Upper lobe of left lung (tissue), 6 donors: ENCODE results near the gene KIAA0825. TPM values are rescaled to one million over a fixed set of nuclear protein-coding genes. Genes with fewer than 3 reads are reported as not detected.

Experiments used
- ATAC-seq, 2 donors: fragments of 200-7000 bp; cut with Tn5 transposase; one replicate each; pipeline ENCODE4 v1.9.1; 2022; ENCODE audit warnings: mild to moderate bottlenecking in 2 of 2, moderate library complexity in 2 of 2; ENCODE audit not compliant: low FRiP score in 2 of 2
- DNase-seq, 2 donors: peaks; one replicate each; pipeline ENCODE4 v3.0.0-alpha.2; 2019 to 2020
- H3K27ac ChIP-seq, 4 donors: fragments of 200-600 bp; sonication (generic); one replicate each; pipeline ENCODE4 v1.5.1; 2016 to 2019
- H3K27me3 ChIP-seq, 4 donors: fragments of 200-600 bp; sonication (generic); one replicate each; pipeline ENCODE4 v1.5.1; 2017 to 2019
- H3K36me3 ChIP-seq, 4 donors: fragments of 200-600 bp; sonication (generic); one replicate each; pipeline ENCODE4 v1.5.1; 2016 to 2019
- H3K4me1 ChIP-seq, 4 donors: fragments of 200-600 bp; sonication (generic); one replicate each; pipeline ENCODE4 v1.5.1; 2018 to 2019
- H3K4me3 ChIP-seq, 4 donors: fragments of 200-600 bp; sonication (generic); one replicate each; pipeline ENCODE4 v1.5.1; 2017 to 2019; ENCODE audit warnings: mild to moderate bottlenecking in 2 of 4, moderate library complexity in 1 of 4
- H3K9me3 ChIP-seq, 4 donors: fragments of 200-600 bp; sonication (generic); one replicate each; pipeline ENCODE4 v1.5.1; 2018 to 2019
- EP300 ChIP-seq, 4 donors: sonication (generic); formaldehyde crosslinking; IDR thresholded peaks; one replicate each; pipeline ENCODE4 v1.5.1; 2017; ENCODE audit warnings: antibody characterized with exemption in 4 of 4, control low read depth in 2 of 4
- POLR2A ChIP-seq, 4 donors: fragments of 450-650 bp; IDR thresholded peaks; one replicate each; pipeline ENCODE4 v1.5.1; 2016 to 2017; ENCODE audit warnings: antibody characterized with exemption in 4 of 4, mild to moderate bottlenecking in 2 of 4
- POLR2AphosphoS5 ChIP-seq, 2 donors: sonication (generic); formaldehyde crosslinking; IDR thresholded peaks; one replicate each; pipeline ENCODE4 v1.5.1; 2017; ENCODE audit warnings: antibody characterized with exemption in 2 of 2
- WGBS, 2 donors: methylation state at CpG; one replicate each; pipeline ENCODE4 v1.1.5; 2017 to 2018; 5-methylcytosine and 5-hydroxymethylcytosine counted together
- total RNA-seq, 6 donors: library from RNA; depleted of rRNA in 4 of 6; stranded (reverse); fragments of >200 nt in 4 of 6; gene quantifications; one replicate each; pipeline versions ENCODE4 v1.1.0 to v1.2.1, GENCODE V29; 2016 to 2021
- TF ChIP-seq, protein P1 (sequence below), 6 experiments: fragments of 450-650 bp in 4 of 6; fragments of 200-600 bp in 2 of 6; sonication (generic) in 2 of 6; IDR thresholded peaks; one replicate each; pipeline ENCODE4 v1.5.1; 2016 to 2019; ENCODE audit warnings: antibody characterized with exemption in 6 of 6
- donor health status: DM: no; HTN: no; CAD: no; lungs with moderate emphysema.
- donor health status: DM: no; HTN: yes; CAD: no; lungs with severe emphysema.

The KIAA0825 gene
- total RNA-seq, 6 donors from 2014 or later = 3.8 to 19.1 (median 6.6) TPM

DNA sequence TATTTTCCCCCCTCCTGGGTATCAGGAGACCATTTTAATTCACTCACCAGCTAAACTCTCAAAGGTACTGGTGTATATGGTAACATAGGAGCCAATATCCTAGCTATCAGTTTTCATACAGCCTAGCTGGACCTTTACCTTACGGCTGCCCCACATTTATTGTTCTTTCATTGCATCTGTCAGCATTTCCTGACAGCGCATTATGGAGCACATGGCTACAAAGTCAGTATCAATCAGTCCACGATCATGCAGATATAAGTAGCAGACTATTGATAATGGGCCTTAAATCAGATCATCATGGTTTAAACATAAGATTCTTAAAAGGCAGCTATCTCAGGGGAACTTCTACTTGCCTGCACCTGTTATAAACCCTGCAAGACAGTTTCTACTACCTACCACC, 304.7 kb downstream of the KIAA0825 start:
- H3K9me3 ChIP-seq = no peaks in the 10 kb centered on the region
- TF ChIP-seq POLR2A (IDR thresholded peaks at IDR 0.05) = no peak
- TF ChIP-seq EP300 (IDR thresholded peaks at IDR 0.05) = no peak
- TF ChIP-seq POLR2AphosphoS5 (IDR thresholded peaks at IDR 0.05) = no peak
- TF ChIP-seq, protein P1, sequence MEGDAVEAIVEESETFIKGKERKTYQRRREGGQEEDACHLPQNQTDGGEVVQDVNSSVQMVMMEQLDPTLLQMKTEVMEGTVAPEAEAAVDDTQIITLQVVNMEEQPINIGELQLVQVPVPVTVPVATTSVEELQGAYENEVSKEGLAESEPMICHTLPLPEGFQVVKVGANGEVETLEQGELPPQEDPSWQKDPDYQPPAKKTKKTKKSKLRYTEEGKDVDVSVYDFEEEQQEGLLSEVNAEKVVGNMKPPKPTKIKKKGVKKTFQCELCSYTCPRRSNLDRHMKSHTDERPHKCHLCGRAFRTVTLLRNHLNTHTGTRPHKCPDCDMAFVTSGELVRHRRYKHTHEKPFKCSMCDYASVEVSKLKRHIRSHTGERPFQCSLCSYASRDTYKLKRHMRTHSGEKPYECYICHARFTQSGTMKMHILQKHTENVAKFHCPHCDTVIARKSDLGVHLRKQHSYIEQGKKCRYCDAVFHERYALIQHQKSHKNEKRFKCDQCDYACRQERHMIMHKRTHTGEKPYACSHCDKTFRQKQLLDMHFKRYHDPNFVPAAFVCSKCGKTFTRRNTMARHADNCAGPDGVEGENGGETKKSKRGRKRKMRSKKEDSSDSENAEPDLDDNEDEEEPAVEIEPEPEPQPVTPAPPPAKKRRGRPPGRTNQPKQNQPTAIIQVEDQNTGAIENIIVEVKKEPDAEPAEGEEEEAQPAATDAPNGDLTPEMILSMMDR (IDR thresholded peaks at IDR 0.05) = no peak
- WGBS, 2 donors = 91 to 93% methylated on average over 3 of the region's 3 CpGs
- no peak for ATAC-seq
- H3K36me3 ChIP-seq = no peaks in the 10 kb centered on the region
- no peak overlapping the region for H3K4me3 ChIP-seq
- no peaks in the 10 kb centered on the region for H3K4me1 ChIP-seq
- no peaks in the 10 kb centered on the region for H3K27me3 ChIP-seq
- no peak for DNase-seq
- H3K27ac ChIP-seq = no peak overlapping the region

DNA sequence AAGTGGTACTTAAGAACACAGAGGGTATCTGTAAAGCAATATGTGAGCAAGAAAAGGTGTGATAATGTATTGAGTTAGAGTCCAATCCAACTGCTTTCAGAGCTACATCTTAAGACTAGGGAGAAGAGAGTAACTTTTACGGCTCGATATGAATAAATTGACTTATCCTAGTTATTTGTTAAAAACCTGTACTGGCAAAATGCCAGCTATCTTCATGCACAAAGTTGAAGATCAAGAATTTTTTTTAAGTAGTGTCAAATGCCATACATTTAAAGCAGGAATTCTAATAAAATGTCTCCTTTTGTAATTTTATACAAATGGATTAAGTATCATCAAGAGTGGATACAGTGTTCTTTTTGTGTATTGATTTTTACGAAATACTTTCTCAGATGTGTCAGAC, 305.2 kb downstream of the KIAA0825 start:
- Histone ChIP-seq H3K4me1 (no peaks in the 10 kb centered on the region), H3K9me3 (no peaks in the 10 kb centered on the region), H3K36me3 (no peaks in the 10 kb centered on the region), H3K27me3 (no peaks in the 10 kb centered on the region), H3K27ac (no peak overlapping the region), H3K4me3 (no peak overlapping the region)
- ATAC-seq (no peak), DNase-seq (no peak)
- no peak for TF ChIP-seq POLR2A (IDR thresholded peaks at IDR 0.05)
- WGBS, 2 donors = 92 to 93% methylated on average over 3 of the region's 3 CpGs

DNA sequence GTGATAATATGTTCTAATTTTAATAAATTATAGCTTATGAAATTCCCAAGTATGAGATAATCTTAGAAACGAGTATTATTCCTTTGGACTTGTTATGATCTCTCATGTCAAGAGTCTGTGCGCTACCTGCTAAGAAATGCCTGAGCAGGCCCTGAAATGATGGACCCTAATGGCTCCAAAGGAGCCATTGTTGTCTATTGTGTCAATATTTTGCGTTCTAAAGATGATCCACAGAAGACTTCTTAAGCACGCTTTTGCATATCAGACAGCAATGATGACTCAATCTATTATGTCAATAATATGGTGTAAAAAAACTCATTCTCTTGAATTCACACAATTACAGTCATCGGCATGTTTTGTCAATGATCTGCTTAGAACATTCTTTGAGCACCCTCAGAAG, 306.1 kb downstream of the KIAA0825 start:
- ATAC-seq (no peak), DNase-seq (no peak)

DNA sequence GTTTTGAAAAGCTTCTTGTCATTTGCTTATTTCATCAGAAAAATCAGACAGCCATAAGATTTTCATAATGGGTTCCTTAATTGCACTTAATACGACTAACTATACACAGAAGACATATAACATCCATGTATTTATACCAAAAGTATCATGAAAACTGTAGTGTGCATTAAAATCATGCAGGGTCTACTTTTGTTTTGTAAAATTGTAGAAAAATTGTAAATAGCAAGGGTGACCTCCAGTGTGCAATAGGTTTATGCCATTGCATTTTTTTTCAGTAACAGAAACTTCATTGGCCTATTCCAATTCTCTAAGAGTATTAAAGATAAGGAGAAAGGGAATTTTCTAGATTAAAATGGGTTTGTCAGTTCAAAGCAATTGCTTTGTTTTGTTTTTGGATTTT, 307.6 kb downstream of the KIAA0825 start:
- ATAC-seq = no peak
- Histone ChIP-seq H3K27ac (no peak overlapping the region), H3K36me3 (no peaks in the 10 kb centered on the region), H3K27me3 (no peaks in the 10 kb centered on the region), H3K4me3 (no peak overlapping the region), H3K9me3 (no peaks in the 10 kb centered on the region), H3K4me1 (no peaks in the 10 kb centered on the region)
- no peak for DNase-seq
- no peak for TF ChIP-seq POLR2A (IDR thresholded peaks at IDR 0.05)
- no peak for TF ChIP-seq POLR2AphosphoS5 (IDR thresholded peaks at IDR 0.05)
- TF ChIP-seq, protein P1 (IDR thresholded peaks at IDR 0.05) = no peak
- TF ChIP-seq EP300 (IDR thresholded peaks at IDR 0.05) = no peak
- WGBS, 2 donors = 95 to 96% methylated on average over 1 of the region's 1 CpG

More for the DNA sequence above, 306.1 kb downstream of the KIAA0825 start:
- no peaks in the 10 kb centered on the region for H3K36me3 ChIP-seq
- H3K27ac ChIP-seq = no peak overlapping the region
- no peaks in the 10 kb centered on the region for H3K4me1 ChIP-seq
- no peaks in the 10 kb centered on the region for H3K9me3 ChIP-seq
- 92 to 95% methylated on average over 5 of the region's 5 CpGs for WGBS, 2 donors
- H3K27me3 ChIP-seq = no peaks in the 10 kb centered on the region
- TF ChIP-seq POLR2AphosphoS5 (IDR thresholded peaks at IDR 0.05) (no peak), EP300 (IDR thresholded peaks at IDR 0.05) (no peak)
- TF ChIP-seq, protein P1 (IDR thresholded peaks at IDR 0.05) = no peak
- H3K4me3 ChIP-seq = no peak overlapping the region

DNA sequence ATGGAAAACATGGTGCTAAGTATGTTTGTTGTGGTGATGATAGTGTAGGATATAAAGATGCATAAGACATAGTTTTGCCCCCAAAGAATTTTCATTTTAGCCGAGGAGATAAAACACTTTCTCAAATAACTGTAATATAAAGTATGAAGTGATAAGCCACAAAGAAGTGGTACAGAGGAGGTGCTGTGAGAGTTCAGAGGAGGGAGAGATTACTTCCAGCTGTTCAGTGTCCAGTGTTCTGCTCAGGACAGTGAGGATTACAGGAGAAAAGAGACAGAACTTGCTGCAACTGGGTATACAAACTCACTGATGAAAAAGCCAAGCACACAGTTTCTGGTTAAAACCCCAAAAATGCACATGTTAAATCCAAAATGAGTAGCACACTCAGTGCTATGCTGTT, 309.3 kb downstream of the KIAA0825 start:
- Histone ChIP-seq H3K9me3 (no peaks in the 10 kb centered on the region), H3K36me3 (no peaks in the 10 kb centered on the region), H3K4me1 (no peaks in the 10 kb centered on the region), H3K27me3 (no peaks in the 10 kb centered on the region), H3K4me3 (no peak overlapping the region), H3K27ac (no peak overlapping the region)
- 53 to 59% methylated on average over 1 of the region's 1 CpG for WGBS, 2 donors
- TF ChIP-seq, protein P1 (IDR thresholded peaks at IDR 0.05) = no peak
- TF ChIP-seq POLR2A (IDR thresholded peaks at IDR 0.05) (no peak), POLR2AphosphoS5 (IDR thresholded peaks at IDR 0.05) (no peak), EP300 (IDR thresholded peaks at IDR 0.05) (no peak)
- ATAC-seq = no peak
- DNase-seq = no peak
